ENCODE measurements around the gene DNAH11.

The DNAH11 gene
- long read RNA-seq, partial matches to known transcripts, result 0 of 8 reads
- long read RNA-seq, other reads (novel, unspliced or antisense), result 8 of 8 reads

- Histone ChIP-seq H3K27me3 (ENCODE audit: insufficient read depth, poor library complexity, severe bottlenecking) (peaks cover 27% of the 10 kb centered on the region), H3K27ac (replicated peaks) (no peak within 1 kb of the TSS), H3K4me3 (replicated peaks; ENCODE audit: insufficient read depth, low read length) (0 out of 2 replicates have a peak within 1 kb of the TSS, but pooled peaks have one; percentile 2)
- DNase-seq (ENCODE audit: low read depth in 1 of 2, low spot score in 1 of 2), result no peak
- TF ChIP-seq GABPA (IDR thresholded peaks at IDR 0.05; ENCODE audit: low read depth) (no peak), CTCF (IDR thresholded peaks at IDR 0.05; ENCODE audit: insufficient read depth, low read length) (no peak), REST (IDR thresholded peaks at IDR 0.05; ENCODE audit: insufficient replicate concordance, low read depth) (no peak), SPI1 (IDR thresholded peaks at IDR 0.05; ENCODE audit: borderline replicate concordance, low read depth) (no peak), POLR2AphosphoS5 (IDR thresholded peaks at IDR 0.05; ENCODE audit: low read depth) (no peak)
Measured at GRCh38 chr7:21542891-21543527, at the start of gene DNAH11. TSS of gene DNAH11 (plus strand) at chr7:21543039. CDS start at chr7:21543246, 207 bp downstream.

- TF ChIP-seq REST (IDR thresholded peaks at IDR 0.05; ENCODE audit: insufficient replicate concordance, low read depth) (no peak), SPI1 (IDR thresholded peaks at IDR 0.05; ENCODE audit: borderline replicate concordance, low read depth) (no peak), CTCF (IDR thresholded peaks at IDR 0.05; ENCODE audit: insufficient read depth, low read length) (no peak), POLR2AphosphoS5 (IDR thresholded peaks at IDR 0.05; ENCODE audit: low read depth) (no peak), GABPA (IDR thresholded peaks at IDR 0.05; ENCODE audit: low read depth) (no peak)
- Histone ChIP-seq H3K4me3 (replicated peaks; ENCODE audit: insufficient read depth, low read length) (no peak overlapping the region), H3K27ac (replicated peaks) (no peak overlapping the region), H3K27me3 (ENCODE audit: insufficient read depth, poor library complexity, severe bottlenecking) (no peaks in the 10 kb centered on the region)
- no peak for DNase-seq (ENCODE audit: low read depth in 1 of 2, low spot score in 1 of 2)
Measured at GRCh38 chr7:21495731-21496130, 47.1 kb upstream of the DNAH11 start.

GRCh38 chr7:21497072-21497471 lies 45.8 kb upstream of the DNAH11 start:
- no peak for TF ChIP-seq GABPA (IDR thresholded peaks at IDR 0.05; ENCODE audit: low read depth)
- no peak for TF ChIP-seq REST (IDR thresholded peaks at IDR 0.05; ENCODE audit: insufficient replicate concordance, low read depth)
- TF ChIP-seq SPI1 (IDR thresholded peaks at IDR 0.05; ENCODE audit: borderline replicate concordance, low read depth), result no peak
- TF ChIP-seq CTCF (IDR thresholded peaks at IDR 0.05; ENCODE audit: insufficient read depth, low read length), result no peak
- no peak for TF ChIP-seq POLR2AphosphoS5 (IDR thresholded peaks at IDR 0.05; ENCODE audit: low read depth)
- no peak for DNase-seq (ENCODE audit: low read depth in 1 of 2, low spot score in 1 of 2)
- H3K27me3 ChIP-seq (ENCODE audit: insufficient read depth, poor library complexity, severe bottlenecking), result no peaks in the 10 kb centered on the region
- H3K27ac ChIP-seq (replicated peaks), result no peak overlapping the region
- H3K4me3 ChIP-seq (replicated peaks; ENCODE audit: insufficient read depth, low read length), result no peak overlapping the region
